Measurements from ENCODE around the gene BPGM. TPM values are rescaled to one million over a fixed set of nuclear protein-coding genes. Genes with fewer than 3 reads are reported as not detected.

Gene BPGM
- total and polyA plus RNA-seq, 9 of the 15 experiments (the other 6 are each of a cell fraction or from before 2014, with no cell fraction given), result 14.1 to 46.1 (median 21.2) TPM

GRCh38 chr7:134660242-134660785 is 13.7 kb downstream of the BPGM start (continued):
- TF ChIP-seq ETV6 (IDR thresholded peaks at IDR 0.05; ENCODE audit: borderline replicate concordance in 1 of 2, low read depth in 2 of 2, low read length in 1 of 2) (no peak), ETV6 (CRISPR knock-in tag; IDR thresholded peaks at IDR 0.05; ENCODE audit: borderline replicate concordance) (no peak), ARNT (IDR thresholded peaks at IDR 0.05) (peak; percentile 49 to 86; a peak in 3 of 4 replicates), WHSC1 (IDR thresholded peaks at IDR 0.05; ENCODE audit: low read length) (no peak), POU5F1 (IDR thresholded peaks at IDR 0.05; ENCODE audit: borderline replicate concordance, low read depth, low read length, partially characterized antibody) (no peak), ZNF212 (CRISPR knock-in tag; IDR thresholded peaks at IDR 0.05) (no peak), ZFX (CRISPR knock-in tag; IDR thresholded peaks at IDR 0.05) (no peak), TCF7L2 (IDR thresholded peaks at IDR 0.05; ENCODE audit: low read depth, low read length) (no peak), ZNF274 (IDR thresholded peaks at IDR 0.05; ENCODE audit: borderline replicate concordance, low read depth, low read length) (no peak), SOX6 (IDR thresholded peaks at IDR 0.05) (peak; percentile 89), ZFP91 (CRISPR knock-in tag; IDR thresholded peaks at IDR 0.05) (no peak), XRCC3 (IDR thresholded peaks at IDR 0.05) (no peak), CAMTA2 (CRISPR knock-in tag; conservative IDR thresholded peaks at IDR 0.05) (no peak), NFXL1 (CRISPR knock-in tag; IDR thresholded peaks at IDR 0.05) (no peak), FOXA3 (CRISPR knock-in tag; conservative IDR thresholded peaks at IDR 0.05 in 1 of 2, IDR thresholded peaks at IDR 0.05 in 1 of 2) (peak; percentile 90 to 94), PHB (CRISPR knock-in tag; IDR thresholded peaks at IDR 0.05) (no peak), AFF4 (CRISPR knock-in tag; IDR thresholded peaks at IDR 0.05) (0 out of 2 replicates have a peak, but pooled peaks have one; percentile 13), ZNF79 (CRISPR knock-in tag; IDR thresholded peaks at IDR 0.05; ENCODE audit: low read depth) (no peak), SLC30A9 (CRISPR knock-in tag; IDR thresholded peaks at IDR 0.05) (no peak), U2AF1 (optimal IDR thresholded peaks at IDR 0.05; ENCODE audit: low read depth, low read length) (no peak), ZBTB49 (CRISPR knock-in tag; IDR thresholded peaks at IDR 0.05; ENCODE audit: borderline replicate concordance) (no peak), RBM34 (IDR thresholded peaks at IDR 0.05; ENCODE audit: borderline replicate concordance, insufficient read depth, low read length) (no peak), ZZZ3 (IDR thresholded peaks at IDR 0.05) (no peak)

Data from K562 (cell line).